ENCODE data around the gene FAM124A. TPM values are rescaled to one million over a fixed set of nuclear protein-coding genes. Genes with fewer than 3 reads are reported as not detected.
"Not testable (repeated sequence)": the region's sequence is repeated elsewhere in the genome, so short reads cannot be mapped to it uniquely, and the experiment has no call there.

Gene FAM124A
- total RNA-seq, 1 donor from 2014 or later = 1.8 TPM

DNA sequence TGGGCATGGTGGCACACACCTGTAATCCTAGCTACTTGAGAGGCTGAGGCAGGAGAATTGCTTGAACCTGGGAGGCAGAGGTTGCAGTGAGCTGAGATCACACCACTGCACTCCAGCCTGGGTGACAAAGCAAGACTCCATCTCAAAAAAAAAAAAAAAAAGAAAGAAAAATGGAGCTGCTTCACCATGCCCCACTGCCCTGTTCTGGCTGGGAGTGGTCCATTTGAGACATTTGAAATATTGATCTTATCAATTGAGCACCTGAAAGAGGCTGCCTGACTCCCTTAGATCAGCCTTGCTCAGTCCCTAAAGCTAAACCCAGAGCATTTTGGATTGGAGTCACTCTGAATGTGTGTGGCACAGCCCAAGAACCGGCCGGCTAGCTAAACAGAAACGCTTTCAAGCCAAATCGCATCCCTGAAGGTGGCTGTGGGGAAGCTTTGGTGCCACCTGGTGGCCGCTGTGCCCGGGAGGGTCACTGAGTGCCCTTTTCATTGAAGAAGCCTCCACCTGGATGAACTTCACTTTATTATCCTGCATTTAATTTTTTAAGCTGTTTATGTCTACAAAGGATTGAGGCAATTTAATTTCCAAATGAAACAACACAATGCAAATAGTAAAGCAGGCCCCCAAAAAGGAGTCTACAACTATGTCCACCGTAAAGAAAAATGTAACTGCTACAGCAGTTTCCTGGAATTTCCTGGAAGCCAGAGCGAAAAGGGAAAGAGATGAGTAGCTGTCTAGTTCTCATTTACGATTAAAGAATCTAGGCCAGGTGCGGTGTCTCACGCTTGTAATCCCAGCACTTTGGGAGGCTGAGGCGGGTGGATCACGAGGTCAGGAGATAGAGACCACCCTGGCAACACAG, 64.2 kb downstream of the FAM124A start:
- Mint-ChIP-seq H3K9me3 (ENCODE audit: unreplicated experiment) (no peaks in the 10 kb centered on the region), H3K27ac (ENCODE audit: unreplicated experiment) (no peak overlapping the region), H3K36me3 (ENCODE audit: unreplicated experiment) (no peaks in the 10 kb centered on the region), H3K4me3 (ENCODE audit: unreplicated experiment) (no peak overlapping the region), H3K27me3 (ENCODE audit: unreplicated experiment) (peaks cover 15% of the 10 kb centered on the region), H3K4me1 (ENCODE audit: unreplicated experiment) (peaks cover 2% of the 10 kb centered on the region)
- DNase-seq (ENCODE audit: extremely low spot score, unreplicated experiment) = peak; percentile 91
- TF ChIP-seq, protein P1, sequence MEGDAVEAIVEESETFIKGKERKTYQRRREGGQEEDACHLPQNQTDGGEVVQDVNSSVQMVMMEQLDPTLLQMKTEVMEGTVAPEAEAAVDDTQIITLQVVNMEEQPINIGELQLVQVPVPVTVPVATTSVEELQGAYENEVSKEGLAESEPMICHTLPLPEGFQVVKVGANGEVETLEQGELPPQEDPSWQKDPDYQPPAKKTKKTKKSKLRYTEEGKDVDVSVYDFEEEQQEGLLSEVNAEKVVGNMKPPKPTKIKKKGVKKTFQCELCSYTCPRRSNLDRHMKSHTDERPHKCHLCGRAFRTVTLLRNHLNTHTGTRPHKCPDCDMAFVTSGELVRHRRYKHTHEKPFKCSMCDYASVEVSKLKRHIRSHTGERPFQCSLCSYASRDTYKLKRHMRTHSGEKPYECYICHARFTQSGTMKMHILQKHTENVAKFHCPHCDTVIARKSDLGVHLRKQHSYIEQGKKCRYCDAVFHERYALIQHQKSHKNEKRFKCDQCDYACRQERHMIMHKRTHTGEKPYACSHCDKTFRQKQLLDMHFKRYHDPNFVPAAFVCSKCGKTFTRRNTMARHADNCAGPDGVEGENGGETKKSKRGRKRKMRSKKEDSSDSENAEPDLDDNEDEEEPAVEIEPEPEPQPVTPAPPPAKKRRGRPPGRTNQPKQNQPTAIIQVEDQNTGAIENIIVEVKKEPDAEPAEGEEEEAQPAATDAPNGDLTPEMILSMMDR (IDR thresholded peaks at IDR 0.05) = peak; percentile 96

DNA sequence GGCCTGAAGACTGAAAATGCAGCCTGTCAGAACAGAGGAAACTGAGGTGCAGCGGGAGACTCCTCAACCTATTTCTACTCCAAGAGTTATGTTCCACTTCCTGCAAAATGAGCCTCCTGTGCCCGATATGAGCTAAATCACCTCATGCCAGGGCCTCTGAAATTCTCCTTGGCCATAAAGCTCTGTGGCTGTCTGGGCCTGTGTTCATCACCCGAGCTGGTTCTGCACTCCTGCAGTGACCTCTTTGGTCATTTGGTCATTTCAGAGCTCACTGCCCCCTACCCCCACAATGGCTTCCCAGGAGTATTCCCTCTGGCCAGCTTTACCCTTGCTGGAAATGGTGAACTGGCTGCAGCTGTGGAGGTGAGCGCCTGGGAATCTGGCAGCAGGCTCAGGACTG, 65.6 kb downstream of the FAM124A start:
- TF ChIP-seq, protein P1 (IDR thresholded peaks at IDR 0.05) = no peak
- no peak overlapping the region for H3K27ac Mint-ChIP-seq (ENCODE audit: unreplicated experiment)
- H3K27me3 Mint-ChIP-seq (ENCODE audit: unreplicated experiment) = peaks cover 24% of the 10 kb centered on the region
- DNase-seq (ENCODE audit: extremely low spot score, unreplicated experiment) = no peak
- no peak overlapping the region for H3K4me3 Mint-ChIP-seq (ENCODE audit: unreplicated experiment)
- H3K36me3 Mint-ChIP-seq (ENCODE audit: unreplicated experiment) = no peaks in the 10 kb centered on the region
- no peaks in the 10 kb centered on the region for H3K9me3 Mint-ChIP-seq (ENCODE audit: unreplicated experiment)
- peaks cover 7% of the 10 kb centered on the region for H3K4me1 Mint-ChIP-seq (ENCODE audit: unreplicated experiment)

GRCh38 chr13:51288254-51288653, 66.1 kb downstream of the FAM124A start:
- not testable (repeated sequence) for H3K36me3 Mint-ChIP-seq (ENCODE audit: unreplicated experiment); H3K9me3 Mint-ChIP-seq (ENCODE audit: unreplicated experiment)

DNA sequence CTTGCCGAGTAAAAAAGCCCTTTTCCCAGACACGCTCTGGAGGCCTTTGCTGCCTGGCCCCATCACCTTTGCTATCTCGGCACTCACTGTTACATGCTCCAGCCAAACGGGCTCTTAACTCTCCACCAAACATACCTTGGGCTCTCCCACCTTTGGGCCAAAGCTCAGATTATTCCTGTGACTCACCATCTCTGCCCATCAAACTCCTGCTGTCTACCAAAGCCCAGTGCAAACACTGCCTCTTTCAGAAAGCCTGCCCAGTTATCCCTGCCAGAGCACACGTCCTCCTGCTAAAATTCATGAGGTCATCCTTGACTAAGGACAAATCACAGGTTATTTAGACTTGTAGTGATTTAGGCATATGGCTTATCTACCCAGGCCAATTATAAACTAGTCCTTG, 69.1 kb downstream of the FAM124A start:
- Mint-ChIP-seq H3K9me3 (ENCODE audit: unreplicated experiment) (no peaks in the 10 kb centered on the region), H3K27ac (ENCODE audit: unreplicated experiment) (no peak overlapping the region), H3K4me3 (ENCODE audit: unreplicated experiment) (no peak overlapping the region), H3K27me3 (ENCODE audit: unreplicated experiment) (peaks cover 28% of the 10 kb centered on the region), H3K4me1 (ENCODE audit: unreplicated experiment) (peaks cover 5% of the 10 kb centered on the region), H3K36me3 (ENCODE audit: unreplicated experiment) (no peaks in the 10 kb centered on the region)
- TF ChIP-seq, protein P1 (IDR thresholded peaks at IDR 0.05) = no peak
- no peak for DNase-seq (ENCODE audit: extremely low spot score, unreplicated experiment)

More at GRCh38 chr13:51288254-51288653, 66.1 kb downstream of the FAM124A start:
- H3K4me1 Mint-ChIP-seq (ENCODE audit: unreplicated experiment); H3K27ac Mint-ChIP-seq (ENCODE audit: unreplicated experiment); DNase-seq (ENCODE audit: extremely low spot score, unreplicated experiment); H3K4me3 Mint-ChIP-seq (ENCODE audit: unreplicated experiment): not testable (repeated sequence)
- peaks cover 26% of the 10 kb centered on the region for H3K27me3 Mint-ChIP-seq (ENCODE audit: unreplicated experiment)

DNA sequence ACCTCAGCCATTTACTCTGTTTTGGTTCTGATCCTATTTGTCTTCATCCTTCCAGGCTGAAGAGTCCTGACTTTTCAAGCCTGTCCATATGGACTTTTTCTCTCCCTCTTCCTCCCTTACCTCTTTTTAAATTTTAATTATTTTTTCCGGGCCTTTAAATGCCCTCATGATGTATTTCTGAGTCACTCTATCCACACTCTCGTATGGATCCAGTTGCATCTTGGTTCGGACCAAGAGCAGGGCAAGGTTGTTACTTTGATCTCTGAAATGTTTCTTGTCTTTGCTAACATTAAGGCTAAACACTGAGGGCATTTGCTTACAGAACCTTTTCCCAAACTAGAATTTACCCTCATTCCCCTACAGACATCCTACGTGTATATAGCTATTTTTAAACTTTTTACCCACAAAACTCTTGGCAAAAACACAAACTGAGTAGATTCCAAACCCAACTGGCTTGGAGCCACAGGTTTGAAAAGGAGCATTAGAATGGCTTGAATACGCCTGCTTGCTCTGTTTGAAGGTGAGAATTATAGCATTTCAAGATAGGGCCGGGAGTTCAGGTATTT, 69.9 kb downstream of the FAM124A start:
- Mint-ChIP-seq H3K36me3 (ENCODE audit: unreplicated experiment) (no peaks in the 10 kb centered on the region), H3K27me3 (ENCODE audit: unreplicated experiment) (peaks cover 32% of the 10 kb centered on the region), H3K27ac (ENCODE audit: unreplicated experiment) (no peak overlapping the region), H3K9me3 (ENCODE audit: unreplicated experiment) (no peaks in the 10 kb centered on the region), H3K4me1 (ENCODE audit: unreplicated experiment) (peaks cover 5% of the 10 kb centered on the region), H3K4me3 (ENCODE audit: unreplicated experiment) (no peak overlapping the region)
- no peak for DNase-seq (ENCODE audit: extremely low spot score, unreplicated experiment)
- TF ChIP-seq, protein P1 (IDR thresholded peaks at IDR 0.05) = no peak

Data from osteocyte (in vitro differentiated cells).